H1 (cell line): ENCODE data around the gene TCP11. TPM values are rescaled to one million over a fixed set of nuclear protein-coding genes. Genes with fewer than 3 reads are reported as not detected.

Experiments
- CTCF ChIA-PET: fragments of 300-600 bp; sonication (Branson Sonifier 250); formaldehyde crosslinking; loops from one replicate; lab custom pipeline; 2021; ENCODE audit not compliant: partially characterized antibody; lab: Charles Lee
- POLR2A ChIA-PET: fragments of 300-600 bp; sonication (Branson Sonifier 250); formaldehyde crosslinking; loops from one replicate; lab custom pipeline; 2021; ENCODE audit warnings: inconsistent platforms; ENCODE audit not compliant: partially characterized antibody; lab: Charles Lee
- DNase-seq, 2 experiments: peaks; one replicate each; pipeline versions ENCODE4 v3.0.0 to v3.0.0-alpha.2; 2010 to 2022; ENCODE audit warnings: low spot score in 2 of 2, low read depth in 1 of 2, mixed read lengths in 1 of 2
- FAIRE-seq: peaks from 2 replicates; lab custom pipeline; 2011; peaks lifted over from hg19 to GRCh38; lab: Jason Lieb, UNC
- H2AFZ ChIP-seq: 2 replicates; pipeline ENCODE4 v1.8.1; 2012; ENCODE audit warnings: low read length, inconsistent platforms
- H2AK5ac ChIP-seq: 2 replicates; pipeline ENCODE4 v1.6.1; 2013; ENCODE audit warnings: low read depth, low read length
- H2BK120ac ChIP-seq: replicated peaks from 2 replicates; pipeline ENCODE3; 2013; ENCODE audit warnings: low read depth, low read length, inconsistent platforms
- H2BK12ac ChIP-seq: 2 replicates; pipeline ENCODE4 v1.6.1; 2013; ENCODE audit warnings: low read depth, low read length
- H2BK15ac ChIP-seq: 2 replicates; pipeline ENCODE4 v1.6.1; 2013; ENCODE audit warnings: low read length
- H2BK20ac ChIP-seq: 2 replicates; pipeline ENCODE4 v1.6.1; 2013; ENCODE audit warnings: low read length
- H2BK5ac ChIP-seq: 2 replicates; pipeline ENCODE4 v1.6.1; 2013; ENCODE audit warnings: low read depth, low read length
- H3K14ac ChIP-seq: 2 replicates; pipeline ENCODE4 v1.6.1; 2013; ENCODE audit warnings: inconsistent platforms; ENCODE audit not compliant: insufficient read length
- H3K18ac ChIP-seq: 2 replicates; pipeline ENCODE4 v1.6.1; 2013; ENCODE audit warnings: low read length; ENCODE audit errors: extremely low read depth
- H3K23ac ChIP-seq: 2 replicates; pipeline ENCODE4 v1.6.1; 2013; ENCODE audit warnings: inconsistent platforms; ENCODE audit not compliant: insufficient read length
- H3K23me2 ChIP-seq: 2 replicates; pipeline ENCODE4 v1.6.1; 2013; ENCODE audit warnings: low read depth, low read length
- H3K27ac ChIP-seq: 2 replicates; pipeline ENCODE4 v1.6.1; 2011; ENCODE audit warnings: low read depth, low read length, inconsistent platforms
- H3K27me3 ChIP-seq, 4 experiments: replicated peaks in 1 of 4; 1 replicate in 1 of 4; 2 replicates in 3 of 4; pipeline versions ENCODE4 v1.6.1 to v1.8.1; 2011 to 2013; ENCODE audit warnings: low read length in 3 of 4, mild to moderate bottlenecking in 3 of 4, inconsistent platforms in 2 of 4, mixed read lengths in 2 of 4, moderate library complexity in 1 of 4; ENCODE audit not compliant: control insufficient read depth in 3 of 4, insufficient read depth in 3 of 4; ENCODE audit errors: extremely low read depth in 1 of 4
- H3K36me3 ChIP-seq, 4 experiments: 2 replicates each; pipeline versions ENCODE4 v1.6.1 to v1.8.1; 2011 to 2013; ENCODE audit warnings: mild to moderate bottlenecking in 4 of 4, low read length in 3 of 4, moderate library complexity in 2 of 4, control low read depth in 1 of 4, inconsistent platforms in 1 of 4; ENCODE audit not compliant: insufficient read depth in 4 of 4, control insufficient read depth in 2 of 4
- H3K4ac ChIP-seq: replicated peaks from 2 replicates; pipeline ENCODE3; 2013; ENCODE audit warnings: low read length, low read depth, mixed read lengths, inconsistent platforms; ENCODE audit not compliant: insufficient read length
- H3K4me1 ChIP-seq, 4 experiments: replicated peaks in 1 of 4; 1 replicate in 1 of 4; 2 replicates in 3 of 4; pipeline versions ENCODE4 v1.6.1 to v1.8.1; 2011 to 2013; ENCODE audit warnings: low read length in 3 of 4, inconsistent platforms in 2 of 4, mixed read lengths in 1 of 4; ENCODE audit not compliant: insufficient read depth in 4 of 4, control insufficient read depth in 3 of 4
- H3K4me2 ChIP-seq, 2 experiments: 2 replicates each; pipeline versions ENCODE4 v1.6.1 to v1.8.1; 2011 to 2013; ENCODE audit warnings: low read depth in 2 of 2, low read length in 2 of 2, control low read depth in 1 of 2, inconsistent platforms in 1 of 2, mild to moderate bottlenecking in 1 of 2; ENCODE audit not compliant: insufficient read depth in 1 of 2
- H3K4me3 ChIP-seq, 4 experiments: fragments of 200-600, 300-600 bp in 1 of 4; sonication (generic), shearing (Covaris generic), sonication (Bioruptor Twin) in 1 of 4; 2 replicates each; pipeline versions ENCODE4 v1.5.1 to v1.8.1; 2011 to 2016; ENCODE audit warnings: low read length in 4 of 4, low read depth in 3 of 4, control low read depth in 2 of 4, inconsistent platforms in 2 of 4, mild to moderate bottlenecking in 2 of 4, mixed read lengths in 1 of 4, moderate library complexity in 1 of 4; ENCODE audit not compliant: insufficient read depth in 2 of 4; ENCODE audit errors: extremely low read depth in 1 of 4
- H3K56ac ChIP-seq: replicated peaks from 2 replicates; pipeline ENCODE3; 2013; ENCODE audit warnings: low read depth, mild to moderate bottlenecking, mixed read lengths, low read length, inconsistent platforms; ENCODE audit not compliant: insufficient read length
- H3K79me1 ChIP-seq: 2 replicates; pipeline ENCODE4 v1.6.1; 2013; ENCODE audit warnings: low read depth, low read length, control low read depth
- H3K79me2 ChIP-seq, 2 experiments: 2 replicates each; pipeline versions ENCODE4 v1.6.1 to v1.8.1; 2012 to 2013; ENCODE audit warnings: low read length in 2 of 2, mild to moderate bottlenecking in 2 of 2, inconsistent platforms in 1 of 2; ENCODE audit not compliant: insufficient read depth in 2 of 2, control insufficient read depth in 1 of 2
- H3K9ac ChIP-seq, 4 experiments: replicated peaks in 1 of 4; 1 replicate in 1 of 4; 2 replicates in 3 of 4; pipeline versions ENCODE4 v1.6.1 to v1.8.1; 2011 to 2013; ENCODE audit warnings: low read depth in 3 of 4, low read length in 3 of 4, control low read depth in 2 of 4, mild to moderate bottlenecking in 2 of 4, moderate library complexity in 2 of 4, inconsistent platforms in 1 of 4; ENCODE audit errors: extremely low read depth in 1 of 4
- H3K9me3 ChIP-seq, 2 experiments: 2 replicates each; pipeline versions ENCODE4 v1.6.1 to v1.8.1; 2012 to 2013; ENCODE audit warnings: mild to moderate bottlenecking in 2 of 2, moderate library complexity in 2 of 2, control low read depth in 1 of 2, inconsistent platforms in 1 of 2, low read depth in 1 of 2, low read length in 1 of 2, mixed read lengths in 1 of 2; ENCODE audit not compliant: insufficient read depth in 2 of 2
- H4K20me1 ChIP-seq, 2 experiments: replicated peaks in 1 of 2; 2 replicates each; pipeline versions ENCODE3 to v1.8.1; 2011 to 2013; ENCODE audit warnings: inconsistent platforms in 2 of 2, low read length in 2 of 2, mild to moderate bottlenecking in 1 of 2; ENCODE audit not compliant: insufficient read depth in 2 of 2, control insufficient read depth in 1 of 2
- H4K5ac ChIP-seq: 2 replicates; pipeline ENCODE4 v1.6.1; 2013; ENCODE audit warnings: low read length, low read depth, mixed read lengths, inconsistent platforms; ENCODE audit not compliant: insufficient read length
- H4K8ac ChIP-seq: 2 replicates; pipeline ENCODE4 v1.8.0; 2013; ENCODE audit warnings: mild to moderate bottlenecking, moderate library complexity, low read length, inconsistent platforms; ENCODE audit not compliant: insufficient read depth; ENCODE audit errors: extremely low read depth
- H4K91ac ChIP-seq: replicated peaks from 2 replicates; pipeline ENCODE3; 2013; ENCODE audit warnings: low read length, mixed read lengths, inconsistent platforms; ENCODE audit not compliant: insufficient read length
- CHD1 ChIP-seq: IDR thresholded peaks from 2 replicates; pipeline ENCODE4 v1.6.1; 2012; ENCODE audit warnings: low read depth, low read length, improper control_type of control experiment
- RXRA ChIP-seq: IDR thresholded peaks from 2 replicates; pipeline ENCODE4 v1.6.1; 2011; ENCODE audit warnings: low read depth, mild to moderate bottlenecking, low read length, moderate library complexity; ENCODE audit not compliant: insufficient read depth
- TAF7 ChIP-seq: optimal IDR thresholded peaks from 2 replicates; pipeline ENCODE3; 2011; ENCODE audit warnings: low read depth, mild to moderate bottlenecking, inconsistent platforms, low read length, moderate library complexity, borderline replicate concordance
- TBP ChIP-seq: IDR thresholded peaks from 2 replicates; pipeline ENCODE4 v1.6.1; 2011; ENCODE audit warnings: low read depth, low read length, improper control_type of control experiment
- WGBS, 2 experiments: shearing (Covaris generic) in 1 of 2; methylation state at CpG; one replicate each; pipeline versions ENCODE4 v1.1.6 to v1.1.7; 2013 to 2015; ENCODE audit warnings: low lambda C conversion rate in 2 of 2, mixed read lengths in 2 of 2, inconsistent platforms in 1 of 2, low coverage in 1 of 2, missing lambda C conversion rate in 1 of 2; ENCODE audit not compliant: insufficient replicate concordance in 2 of 2, insufficient coverage in 1 of 2, insufficient read length in 1 of 2; ENCODE audit errors: extremely low coverage in 1 of 2, missing lambda C conversion rate in 1 of 2; 5-methylcytosine and 5-hydroxymethylcytosine counted together
- polyA plus RNA-seq, 7 experiments: library from polyadenylated mRNA; depleted of rRNA in 3 of 7; stranded (reverse) in 5 of 7; unstranded in 2 of 7; fragments of >200 nt in 5 of 7; fragments of 200-250 nt in 2 of 7; gene quantifications; 1 replicate in 5 of 7; 2 replicates in 1 of 7; 4 replicates in 1 of 7; pipeline versions ENCODE4 v1.2.1 to v1.2.3, GENCODE V29; 2011 to 2013; ENCODE audit warnings: missing spikeins in 2 of 7, mixed read lengths in 2 of 7
- total RNA-seq: library from RNA; stranded (reverse); fragmentation: NEBNext Ultra II Directional; extraction: Animal tissue kit (Norgen Biotek cat#: 25700); gene quantifications from 2 replicates; pipeline ENCODE4 v1.2.1, GENCODE V29; 2021

Gene TCP11
- total and polyA plus RNA-seq, 2 of the 8 experiments (the other 6 are each of a cell fraction or from before 2014, with no cell fraction given): 0.11 TPM; not detected in 1

DNA sequence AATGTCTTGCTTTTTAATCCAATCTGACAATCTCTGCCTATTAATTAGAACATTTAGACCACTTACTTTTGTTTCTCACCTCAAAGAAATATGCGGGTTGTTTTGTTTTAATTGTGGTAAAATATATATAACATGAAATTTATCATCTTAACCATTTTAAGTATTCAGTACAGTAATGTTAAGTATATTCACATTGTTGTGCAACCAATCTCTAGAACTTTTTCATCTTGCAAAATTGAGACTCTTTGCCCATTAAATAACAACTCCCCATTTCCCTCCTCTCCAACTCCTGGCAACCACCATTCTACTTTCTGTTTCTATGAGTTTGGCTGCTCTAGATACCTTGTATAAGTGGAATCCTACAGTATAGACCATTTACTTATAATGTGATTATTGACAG lies 13.8 kb upstream of the TCP11 start:
- H3K9ac ChIP-seq: no peak overlapping the region
- H3K27me3 ChIP-seq: peaks cover 0 to 2% (median 1%) of the 10 kb centered on the region in 4 experiments; a peak in 3 of 7 replicates
- H2BK15ac ChIP-seq: no peak overlapping the region
- no peak overlapping the region for H2BK120ac ChIP-seq
- no peak overlapping the region for H3K23ac ChIP-seq
- H2BK5ac ChIP-seq: no peak overlapping the region
- H3K4me2 ChIP-seq: no peak overlapping the region
- H4K20me1 ChIP-seq: no peaks in the 10 kb centered on the region
- H3K79me2 ChIP-seq: no peaks in the 10 kb centered on the region
- 81% methylated on average over 1 of the region's 1 CpG; no CpG with 5 or more reads in 1 of the 2 experiments for WGBS, 2 experiments
- no peak overlapping the region for H3K27ac ChIP-seq
- H4K91ac ChIP-seq: no peak overlapping the region
- no peak overlapping the region for H3K4ac ChIP-seq
- no peaks in the 10 kb centered on the region for H3K36me3 ChIP-seq
- no peak overlapping the region for H4K5ac ChIP-seq
- POLR2A ChIA-PET: no interaction called here
- CTCF ChIA-PET: interaction anchor here (1.1 to 2.7 kb wide), 4 partner anchors 9 to 85 kb away, joined by 3 to 9 read pairs (median 6); no protein-coding TSS in a partner anchor
- H3K79me1 ChIP-seq: no peaks in the 10 kb centered on the region
- H3K4me1 ChIP-seq: no peaks in the 10 kb centered on the region
- no peak for DNase-seq
- no peak overlapping the region for H3K14ac ChIP-seq
- no peak overlapping the region for H3K56ac ChIP-seq
- TF ChIP-seq TBP (no peak), TAF7 (no peak), CHD1 (no peak), RXRA (no peak)
- TF ChIP-seq, all 59 proteins: peak for 0
- Histone ChIP-seq H2AK5ac (no peak overlapping the region), H3K9me3 (no peaks in the 10 kb centered on the region), H3K4me3 (no peak overlapping the region), H2AFZ (no peak overlapping the region), H2BK12ac (no peak overlapping the region), H3K18ac (no peak overlapping the region), H2BK20ac (no peak overlapping the region), H3K23me2 (no peaks in the 10 kb centered on the region), H4K8ac (no peak overlapping the region)
- no peak for FAIRE-seq
